GM13977 (cell line): ENCODE results near the gene PLAC8L1.

Experiments used
- DNase-seq: peaks from one replicate; pipeline ENCODE4 v3.0.0; 2012; ENCODE audit warnings: low spot score
- CTCF ChIP-seq: IDR thresholded peaks from 2 replicates; pipeline ENCODE4 v1.5.1; 2012; ENCODE audit warnings: mild to moderate bottlenecking, control low read depth; ENCODE audit not compliant: insufficient read depth; ENCODE audit errors: extremely low read depth, missing control alignments
- in situ Hi-C: fragments of 300-500 bp; cut with MboI; formaldehyde crosslinking; loops from one replicate; pipeline ENCODE4 v1.12.0; 2022; ENCODE audit warnings: low sequenced_read_pairs, low pct_unique_long_range_greater_than_20kb, mixed read lengths, inconsistent platforms; ENCODE audit not compliant: unreplicated experiment

Gene PLAC8L1

GRCh38 chr5:146041180-146041789 lies 64.1 kb downstream of the PLAC8L1 start:
- DNase-seq: no peak
- peak; percentile 23 for TF ChIP-seq CTCF
- in situ Hi-C loops: no loop called here

GRCh38 chr5:146040527-146040926 lies 64.8 kb downstream of the PLAC8L1 start:
- TF ChIP-seq CTCF: no peak
- in situ Hi-C loops: no loop called here

GRCh38 chr5:146039420-146039819 lies 66.0 kb downstream of the PLAC8L1 start:
- in situ Hi-C loops: no loop called here
- no peak for DNase-seq
- no peak for TF ChIP-seq CTCF

More at GRCh38 chr5:146040527-146040926, 64.8 kb downstream of the PLAC8L1 start:
- DNase-seq: no peak

DNA sequence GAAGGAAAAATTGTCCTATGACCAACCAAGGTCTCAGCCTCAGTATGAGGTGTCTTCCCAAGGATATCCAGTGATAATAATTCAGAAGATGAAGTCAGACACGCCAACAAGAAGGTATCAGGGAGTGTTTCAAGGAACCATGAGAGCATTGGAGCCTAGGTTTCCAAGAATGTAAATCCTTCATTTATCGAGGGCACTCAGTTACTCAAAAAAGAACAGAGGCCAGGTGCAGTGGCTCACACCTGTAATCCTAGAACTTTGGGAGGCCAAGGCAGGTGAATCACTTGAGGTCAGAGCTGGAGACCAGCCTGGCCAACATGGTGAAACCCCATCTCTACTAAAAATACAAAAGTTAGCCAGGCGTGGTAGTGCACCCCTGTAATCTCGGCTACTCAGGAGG lies 70.8 kb downstream of the PLAC8L1 start:
- no peak for TF ChIP-seq CTCF
- no peak for DNase-seq
- in situ Hi-C loops: no loop called here
